Measurements from ENCODE around the gene TSEN34. TPM values are rescaled to one million over a fixed set of nuclear protein-coding genes. Genes with fewer than 3 reads are reported as not detected.
"Not testable (repeated sequence)": the region's sequence is repeated elsewhere in the genome, so short reads cannot be mapped to it uniquely, and the experiment has no call there.

TSEN34 gene
- total and polyA plus RNA-seq, 2 experiments from 2014 or later = 66.9 to 100.0 TPM

DNA sequence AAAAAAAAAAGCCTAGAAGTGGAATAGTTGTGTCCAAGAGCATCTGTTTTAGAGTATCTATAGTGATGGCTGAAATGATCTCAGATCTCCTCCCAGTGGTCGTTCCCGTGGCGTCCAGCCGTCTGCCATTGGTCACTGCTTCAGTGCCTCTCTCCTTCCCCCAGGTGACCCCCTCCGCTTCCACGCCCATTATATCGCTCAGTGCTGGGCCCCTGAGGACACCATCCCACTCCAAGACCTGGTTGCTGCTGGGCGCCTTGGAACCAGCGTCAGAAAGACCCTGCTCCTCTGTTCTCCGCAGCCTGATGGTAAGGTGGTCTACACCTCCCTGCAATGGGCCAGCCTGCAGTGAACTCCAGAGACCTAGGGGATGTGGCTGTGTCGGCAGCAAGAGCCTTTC is 1.9 kb downstream of the TSEN34 start:
- TF ChIP-seq EZH2 (IDR thresholded peaks at IDR 0.05; ENCODE audit: borderline replicate concordance) = no peak
- TF ChIP-seq EZH2phosphoT487 (IDR thresholded peaks at IDR 0.05; ENCODE audit: low read depth, severe bottlenecking, unreplicated experiment) = no peak
- TF ChIP-seq, protein P1, sequence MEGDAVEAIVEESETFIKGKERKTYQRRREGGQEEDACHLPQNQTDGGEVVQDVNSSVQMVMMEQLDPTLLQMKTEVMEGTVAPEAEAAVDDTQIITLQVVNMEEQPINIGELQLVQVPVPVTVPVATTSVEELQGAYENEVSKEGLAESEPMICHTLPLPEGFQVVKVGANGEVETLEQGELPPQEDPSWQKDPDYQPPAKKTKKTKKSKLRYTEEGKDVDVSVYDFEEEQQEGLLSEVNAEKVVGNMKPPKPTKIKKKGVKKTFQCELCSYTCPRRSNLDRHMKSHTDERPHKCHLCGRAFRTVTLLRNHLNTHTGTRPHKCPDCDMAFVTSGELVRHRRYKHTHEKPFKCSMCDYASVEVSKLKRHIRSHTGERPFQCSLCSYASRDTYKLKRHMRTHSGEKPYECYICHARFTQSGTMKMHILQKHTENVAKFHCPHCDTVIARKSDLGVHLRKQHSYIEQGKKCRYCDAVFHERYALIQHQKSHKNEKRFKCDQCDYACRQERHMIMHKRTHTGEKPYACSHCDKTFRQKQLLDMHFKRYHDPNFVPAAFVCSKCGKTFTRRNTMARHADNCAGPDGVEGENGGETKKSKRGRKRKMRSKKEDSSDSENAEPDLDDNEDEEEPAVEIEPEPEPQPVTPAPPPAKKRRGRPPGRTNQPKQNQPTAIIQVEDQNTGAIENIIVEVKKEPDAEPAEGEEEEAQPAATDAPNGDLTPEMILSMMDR (IDR thresholded peaks at IDR 0.05; ENCODE audit: poor library complexity) = no peak
- H3K4me1 ChIP-seq (ENCODE audit: insufficient read depth) = peaks cover 10% of the 10 kb centered on the region
- no peak overlapping the region for H3K4me2 ChIP-seq
- H3K9me2 ChIP-seq (replicated peaks; ENCODE audit: insufficient read depth) = no peaks in the 10 kb centered on the region
- no peaks in the 10 kb centered on the region for H3K36me3 ChIP-seq (replicated peaks; ENCODE audit: insufficient read depth, low read depth)
- no peaks in the 10 kb centered on the region for H3K9me3 ChIP-seq (ENCODE audit: low read depth)
- no peaks in the 10 kb centered on the region for H3K27me3 ChIP-seq
- no peak overlapping the region for H3K27ac ChIP-seq
- H4K20me1 ChIP-seq (ENCODE audit: insufficient read depth, poor library complexity, severe bottlenecking) = no peaks in the 10 kb centered on the region
- H3K79me2 ChIP-seq = peaks cover 31% of the 10 kb centered on the region
- no peak overlapping the region for H3K4me3 ChIP-seq
- no peak overlapping the region for H2AFZ ChIP-seq
- no peak for DNase-seq (ENCODE audit: low spot score)
- 94% methylated on average over 11 of the region's 11 CpGs for WGBS (ENCODE audit: low lambda C conversion rate, missing lambda C conversion rate)

DNA sequence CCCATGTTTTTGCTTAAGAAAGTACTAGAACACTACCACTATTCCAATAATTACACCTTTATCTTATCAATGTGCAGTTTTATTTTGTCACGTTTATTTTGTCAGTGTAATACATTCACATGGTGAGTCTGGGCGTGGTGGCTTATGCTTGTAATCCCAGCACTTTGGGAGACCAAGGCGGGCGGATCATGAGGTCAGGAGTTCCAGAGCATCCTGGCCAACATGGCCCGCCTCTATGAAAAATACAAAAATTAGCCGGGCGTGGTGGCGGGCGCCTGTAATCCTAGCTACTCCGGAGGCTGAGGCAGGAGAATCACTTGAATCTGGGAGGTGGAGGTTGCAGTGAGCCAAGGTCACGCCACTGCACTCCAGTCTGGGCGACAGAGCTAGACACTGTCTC is 3.4 kb downstream of the TSEN34 start:
- peaks cover 10% of the 10 kb centered on the region for H3K4me1 ChIP-seq (ENCODE audit: insufficient read depth)
- not testable (repeated sequence) for H3K36me3 ChIP-seq (replicated peaks; ENCODE audit: insufficient read depth, low read depth); H2AFZ ChIP-seq; H3K9me3 ChIP-seq (ENCODE audit: low read depth); H3K9me2 ChIP-seq (replicated peaks; ENCODE audit: insufficient read depth); DNase-seq (ENCODE audit: low spot score); H3K27ac ChIP-seq; H3K27me3 ChIP-seq; H3K4me3 ChIP-seq; H4K20me1 ChIP-seq (ENCODE audit: insufficient read depth, poor library complexity, severe bottlenecking); H3K4me2 ChIP-seq
- peaks cover 24% of the 10 kb centered on the region for H3K79me2 ChIP-seq
- 97% methylated on average over 12 of the region's 12 CpGs for WGBS (ENCODE audit: low lambda C conversion rate, missing lambda C conversion rate)

GRCh38 chr19:54196536-54196935 is 5.4 kb downstream of the TSEN34 start:
- Histone ChIP-seq H3K4me1 (ENCODE audit: insufficient read depth) (peaks cover 10% of the 10 kb centered on the region), H2AFZ (no peak overlapping the region), H3K4me2 (no peak overlapping the region), H4K20me1 (ENCODE audit: insufficient read depth, poor library complexity, severe bottlenecking) (peaks cover 5% of the 10 kb centered on the region), H3K36me3 (replicated peaks; ENCODE audit: insufficient read depth, low read depth) (no peaks in the 10 kb centered on the region), H3K4me3 (no peak overlapping the region), H3K27ac (no peak overlapping the region), H3K79me2 (peaks cover 32% of the 10 kb centered on the region), H3K9me3 (ENCODE audit: low read depth) (no peaks in the 10 kb centered on the region), H3K9me2 (replicated peaks; ENCODE audit: insufficient read depth) (no peaks in the 10 kb centered on the region), H3K27me3 (no peaks in the 10 kb centered on the region)
- no peak for DNase-seq (ENCODE audit: low spot score)
- WGBS (ENCODE audit: low lambda C conversion rate, missing lambda C conversion rate) = 96% methylated on average over 7 of the region's 7 CpGs
- TF ChIP-seq EZH2 (IDR thresholded peaks at IDR 0.05; ENCODE audit: borderline replicate concordance) (no peak), EZH2phosphoT487 (IDR thresholded peaks at IDR 0.05; ENCODE audit: low read depth, severe bottlenecking, unreplicated experiment) (no peak)
- TF ChIP-seq, protein P1 (IDR thresholded peaks at IDR 0.05; ENCODE audit: poor library complexity) = no peak

DNA sequence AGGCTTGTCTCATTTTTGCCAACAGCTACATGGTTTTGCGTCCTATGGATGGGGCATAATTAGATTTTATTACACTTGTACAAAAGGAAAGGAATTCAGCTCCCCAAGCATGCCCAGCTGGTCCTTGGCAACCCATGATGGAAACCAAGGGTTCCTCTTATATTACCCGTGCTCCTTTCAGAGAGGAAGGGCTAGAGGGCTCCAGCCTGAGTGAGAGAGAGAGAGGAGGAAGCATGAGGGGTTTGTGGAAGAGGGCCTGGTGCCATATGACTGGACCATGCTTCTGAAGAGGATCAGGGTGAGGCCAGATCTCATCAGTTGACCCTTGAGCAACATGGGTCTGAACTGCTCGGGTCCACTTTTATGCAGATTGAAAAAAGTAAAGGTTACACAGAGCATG is 6.0 kb downstream of the TSEN34 start:
- no peak for DNase-seq (ENCODE audit: low spot score)
- peaks cover 36% of the 10 kb centered on the region for H3K79me2 ChIP-seq
- H3K27ac ChIP-seq = no peak overlapping the region
- peaks cover 11% of the 10 kb centered on the region for H4K20me1 ChIP-seq (ENCODE audit: insufficient read depth, poor library complexity, severe bottlenecking)
- no peak overlapping the region for H3K4me3 ChIP-seq
- WGBS (ENCODE audit: low lambda C conversion rate, missing lambda C conversion rate) = 91% methylated on average over 3 of the region's 3 CpGs
- no peak for TF ChIP-seq EZH2 (IDR thresholded peaks at IDR 0.05; ENCODE audit: borderline replicate concordance)
- TF ChIP-seq, protein P1 (IDR thresholded peaks at IDR 0.05; ENCODE audit: poor library complexity) = no peak
- TF ChIP-seq EZH2phosphoT487 (IDR thresholded peaks at IDR 0.05; ENCODE audit: low read depth, severe bottlenecking, unreplicated experiment) = no peak
- H3K9me2 ChIP-seq (replicated peaks; ENCODE audit: insufficient read depth) = no peaks in the 10 kb centered on the region
- H3K9me3 ChIP-seq (ENCODE audit: low read depth) = no peaks in the 10 kb centered on the region
- H3K27me3 ChIP-seq = no peaks in the 10 kb centered on the region
- H3K4me1 ChIP-seq (ENCODE audit: insufficient read depth) = peaks cover 10% of the 10 kb centered on the region
- no peak overlapping the region for H2AFZ ChIP-seq
- no peaks in the 10 kb centered on the region for H3K36me3 ChIP-seq (replicated peaks; ENCODE audit: insufficient read depth, low read depth)
- H3K4me2 ChIP-seq = no peak overlapping the region

Measured in hepatocyte (in vitro differentiated cells).